NT2/D1 (cell line): ENCODE results near the gene ZNF716.

Source experiments
- YY1 ChIP-seq: IDR thresholded peaks from 2 replicates; pipeline ENCODE4 v1.6.1; 2011; ENCODE audit not compliant: insufficient read length, insufficient read depth
- ZNF274 ChIP-seq: IDR thresholded peaks from 2 replicates; pipeline ENCODE4 v1.6.1; 2011; ENCODE audit warnings: mild to moderate bottlenecking, low read depth, low read length

GRCh38 chr7:57427594-57427993 lies 22.4 kb upstream of the ZNF716 start:
- TF ChIP-seq YY1: no peak
- no peak for TF ChIP-seq ZNF274
